Fibroblast of villous mesenchyme (primary cell): ENCODE measurements around the gene CH25H. TPM values are rescaled to one million over a fixed set of nuclear protein-coding genes. Genes with fewer than 3 reads are reported as not detected.

Experiments
- DNase-seq: peaks from one replicate; pipeline ENCODE4 v3.0.0-alpha.2; 2010; ENCODE audit warnings: low read depth
- H3K4me3 ChIP-seq: 2 replicates; pipeline ENCODE4 v1.5.1; 2011; ENCODE audit warnings: low read depth, mild to moderate bottlenecking, low read length
- CTCF ChIP-seq: IDR thresholded peaks from 2 replicates; pipeline ENCODE4 v1.5.1; 2012; ENCODE audit warnings: low read depth, mild to moderate bottlenecking, low read length; ENCODE audit not compliant: insufficient read depth
- total RNA-seq: library from RNA; depleted of rRNA; stranded (reverse); fragments of >200 nt; gene quantifications from 2 replicates; pipeline ENCODE4 v1.2.3, GENCODE V29; 2012

Gene CH25H
- total RNA-seq, 1 donor: under 0.01 TPM

GRCh38 chr10:89159316-89159715 is 47.8 kb downstream of the CH25H start:
- DNase-seq: no peak
- no peak overlapping the region for H3K4me3 ChIP-seq
- TF ChIP-seq CTCF: no peak

DNA sequence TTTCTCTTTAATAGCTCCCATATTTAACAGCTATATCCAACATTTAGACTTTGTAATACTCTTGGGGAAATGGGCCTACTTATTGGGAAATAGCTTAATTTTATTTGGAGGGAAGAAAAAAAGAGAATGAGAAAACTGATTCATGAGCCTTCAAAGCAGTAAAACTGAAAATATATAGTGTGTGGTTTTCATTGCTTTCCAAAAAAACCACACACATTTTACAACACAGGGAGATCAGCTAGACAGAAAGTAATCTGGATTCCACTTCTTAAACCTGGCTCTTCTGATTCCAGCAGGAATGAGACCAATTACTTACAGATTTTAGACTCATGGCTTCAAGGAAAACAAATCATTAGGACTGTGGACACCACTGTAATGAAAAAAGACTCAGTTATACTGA is 48.7 kb downstream of the CH25H start:
- H3K4me3 ChIP-seq: no peak overlapping the region
- DNase-seq: peak; percentile 64
- TF ChIP-seq CTCF: no peak

GRCh38 chr10:89156161-89156835 is 50.8 kb downstream of the CH25H start:
- no peak for DNase-seq
- TF ChIP-seq CTCF: no peak
- no peak overlapping the region for H3K4me3 ChIP-seq

Other genes with a start within 250 kb of the CH25H start
- 49.0 and 95.9 TPM in 2 replicates for gene FAS, start 216.5 kb downstream of the CH25H start, total RNA-seq
- gene LIPA, start 44.5 kb upstream of the CH25H start, total RNA-seq: 105 and 232 TPM in 2 replicates
- gene IFIT2, start 94.7 kb upstream of the CH25H start, total RNA-seq: 10.3 and 22.9 TPM in 2 replicates
- gene IFIT3, start 120.7 kb upstream of the CH25H start, total RNA-seq: 61.8 and 90.2 TPM in 2 replicates
- under 0.01 TPM in 1 of 2 replicates, not detected in the other for gene IFIT1B, start 170.7 kb upstream of the CH25H start, total RNA-seq
- 32.9 and 70.8 TPM in 2 replicates for gene IFIT1, start 185.3 kb upstream of the CH25H start, total RNA-seq
- 36.7 and 52.7 TPM in 2 replicates for gene IFIT5, start 207.3 kb upstream of the CH25H start, total RNA-seq